Loucy (cell line): Measurements from ENCODE around the gene EPHB3.

Experiments
- EZH2phosphoT487 ChIP-seq: fragments of 200-600 bp; IDR thresholded peaks from 2 replicates; pipeline ENCODE4 v1.6.1; 2018; ENCODE audit warnings: antibody characterized with exemption, mild to moderate bottlenecking, moderate library complexity, borderline replicate concordance
- TF ChIP-seq, protein P1 (sequence below): fragments of 200-600 bp; sonication (generic); conservative IDR thresholded peaks from 2 replicates; pipeline ENCODE4 v1.5.1; 2014; ENCODE audit warnings: mild to moderate bottlenecking, antibody characterized with exemption, low read length

DNA sequence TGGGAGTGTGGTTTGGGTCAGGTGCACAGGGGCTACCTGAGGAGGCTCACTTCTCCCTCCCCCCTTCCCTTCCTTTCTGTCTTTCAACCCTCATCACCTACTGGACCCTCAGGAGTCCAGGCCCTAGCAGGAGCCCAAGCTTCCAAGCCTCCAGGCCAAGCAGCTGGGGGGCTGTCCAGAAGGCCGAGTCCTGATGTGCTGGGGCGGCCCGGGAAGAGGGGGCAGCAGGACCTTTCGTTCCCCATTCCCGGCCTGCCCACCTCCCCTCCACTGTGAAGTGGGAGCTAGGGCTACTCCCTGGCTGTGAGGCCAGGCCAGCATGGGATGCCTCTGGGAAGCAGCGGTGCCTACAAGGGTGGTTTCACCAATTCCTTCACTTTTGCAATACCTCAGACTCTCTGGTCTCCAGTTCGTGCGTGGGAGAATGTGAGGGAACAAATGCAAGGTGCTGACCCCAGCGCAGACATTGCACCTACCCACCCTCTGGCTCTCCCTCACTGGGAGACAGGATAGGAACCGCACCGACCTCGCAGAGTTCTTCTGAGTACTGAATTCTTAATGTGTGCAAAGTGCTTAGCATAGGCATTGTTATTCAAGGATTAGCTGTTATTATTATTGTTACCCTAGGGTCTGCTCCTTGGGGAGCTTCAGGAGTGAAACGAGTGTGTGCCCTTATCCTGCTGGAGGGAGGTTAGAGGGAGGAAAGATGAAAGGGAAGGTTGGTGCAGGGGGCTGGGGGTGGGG, 2.5 kb downstream of the EPHB3 start:
- TF ChIP-seq, protein P1, sequence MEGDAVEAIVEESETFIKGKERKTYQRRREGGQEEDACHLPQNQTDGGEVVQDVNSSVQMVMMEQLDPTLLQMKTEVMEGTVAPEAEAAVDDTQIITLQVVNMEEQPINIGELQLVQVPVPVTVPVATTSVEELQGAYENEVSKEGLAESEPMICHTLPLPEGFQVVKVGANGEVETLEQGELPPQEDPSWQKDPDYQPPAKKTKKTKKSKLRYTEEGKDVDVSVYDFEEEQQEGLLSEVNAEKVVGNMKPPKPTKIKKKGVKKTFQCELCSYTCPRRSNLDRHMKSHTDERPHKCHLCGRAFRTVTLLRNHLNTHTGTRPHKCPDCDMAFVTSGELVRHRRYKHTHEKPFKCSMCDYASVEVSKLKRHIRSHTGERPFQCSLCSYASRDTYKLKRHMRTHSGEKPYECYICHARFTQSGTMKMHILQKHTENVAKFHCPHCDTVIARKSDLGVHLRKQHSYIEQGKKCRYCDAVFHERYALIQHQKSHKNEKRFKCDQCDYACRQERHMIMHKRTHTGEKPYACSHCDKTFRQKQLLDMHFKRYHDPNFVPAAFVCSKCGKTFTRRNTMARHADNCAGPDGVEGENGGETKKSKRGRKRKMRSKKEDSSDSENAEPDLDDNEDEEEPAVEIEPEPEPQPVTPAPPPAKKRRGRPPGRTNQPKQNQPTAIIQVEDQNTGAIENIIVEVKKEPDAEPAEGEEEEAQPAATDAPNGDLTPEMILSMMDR, result no peak
- TF ChIP-seq EZH2phosphoT487, result no peak
